NCI-H524 treated with DMSO at 0.1 percent for 48 hours (cell line): ENCODE measurements around the gene CSMD2.
"Not testable (repeated sequence)": the region's sequence is repeated elsewhere in the genome, so short reads cannot be mapped to it uniquely, and the experiment has no call there.

Experiments used
- DNase-seq: peaks from one replicate; lab custom pipeline; 2025; lab: John Stamatoyannopoulos, UW

Gene CSMD2

GRCh38 chr1:34052565-34052964 is 112.5 kb downstream of the CSMD2 start:
- DNase-seq = no peak

GRCh38 chr1:34050709-34051485 is 114.1 kb downstream of the CSMD2 start:
- no peak for DNase-seq

GRCh38 chr1:34049994-34050393 is 115.0 kb downstream of the CSMD2 start:
- no peak for DNase-seq

- DNase-seq = no peak
These were observed 115.6 kb downstream of the CSMD2 start for GRCh38 chr1:34049477-34049876.

- no peak for DNase-seq
These were observed 127.2 kb downstream of the CSMD2 start for GRCh38 chr1:34037856-34038255.

GRCh38 chr1:34037109-34037508 is 127.9 kb downstream of the CSMD2 start:
- DNase-seq = no peak

GRCh38 chr1:34034036-34034435 is 131.0 kb downstream of the CSMD2 start:
- DNase-seq = no peak

- DNase-seq = no peak
These were observed 135.1 kb downstream of the CSMD2 start for GRCh38 chr1:34029954-34030353.

- no peak for DNase-seq
These were observed 135.5 kb downstream of the CSMD2 start for GRCh38 chr1:34029515-34029914.

GRCh38 chr1:34028381-34029055 is 136.5 kb downstream of the CSMD2 start:
- no peak for DNase-seq

GRCh38 chr1:34025675-34026074 is 139.4 kb downstream of the CSMD2 start:
- peak; percentile 88 for DNase-seq

- DNase-seq = no peak
These were observed 140.5 kb downstream of the CSMD2 start for GRCh38 chr1:34024485-34024884.

GRCh38 chr1:34019741-34020552 is 145.1 kb downstream of the CSMD2 start:
- no peak for DNase-seq

- DNase-seq = no peak
These were observed 146.7 kb downstream of the CSMD2 start for GRCh38 chr1:34018285-34018684.

GRCh38 chr1:34016281-34016680 is 148.7 kb downstream of the CSMD2 start:
- DNase-seq = not testable (repeated sequence)

- no peak for DNase-seq
These were observed 150.9 kb downstream of the CSMD2 start for GRCh38 chr1:34013958-34014737.

GRCh38 chr1:34013136-34013535 is 151.9 kb downstream of the CSMD2 start:
- DNase-seq = no peak

GRCh38 chr1:34009340-34009985 is 155.6 kb downstream of the CSMD2 start:
- no peak for DNase-seq

- DNase-seq = no peak
These were observed 157.3 kb downstream of the CSMD2 start for GRCh38 chr1:34007760-34008159.

GRCh38 chr1:34005309-34005708 is 159.7 kb downstream of the CSMD2 start:
- no peak for DNase-seq

- DNase-seq = no peak
These were observed 162.2 kb downstream of the CSMD2 start for GRCh38 chr1:34002810-34003209.
